Amygdala (tissue), 56 donors: Measurements from ENCODE around the gene TUBB4A.

Experiments used
- DNase-seq, 56 donors: peaks; one replicate each; lab custom pipeline; 2025; lab: John Stamatoyannopoulos, UW

The TUBB4A gene

DNA sequence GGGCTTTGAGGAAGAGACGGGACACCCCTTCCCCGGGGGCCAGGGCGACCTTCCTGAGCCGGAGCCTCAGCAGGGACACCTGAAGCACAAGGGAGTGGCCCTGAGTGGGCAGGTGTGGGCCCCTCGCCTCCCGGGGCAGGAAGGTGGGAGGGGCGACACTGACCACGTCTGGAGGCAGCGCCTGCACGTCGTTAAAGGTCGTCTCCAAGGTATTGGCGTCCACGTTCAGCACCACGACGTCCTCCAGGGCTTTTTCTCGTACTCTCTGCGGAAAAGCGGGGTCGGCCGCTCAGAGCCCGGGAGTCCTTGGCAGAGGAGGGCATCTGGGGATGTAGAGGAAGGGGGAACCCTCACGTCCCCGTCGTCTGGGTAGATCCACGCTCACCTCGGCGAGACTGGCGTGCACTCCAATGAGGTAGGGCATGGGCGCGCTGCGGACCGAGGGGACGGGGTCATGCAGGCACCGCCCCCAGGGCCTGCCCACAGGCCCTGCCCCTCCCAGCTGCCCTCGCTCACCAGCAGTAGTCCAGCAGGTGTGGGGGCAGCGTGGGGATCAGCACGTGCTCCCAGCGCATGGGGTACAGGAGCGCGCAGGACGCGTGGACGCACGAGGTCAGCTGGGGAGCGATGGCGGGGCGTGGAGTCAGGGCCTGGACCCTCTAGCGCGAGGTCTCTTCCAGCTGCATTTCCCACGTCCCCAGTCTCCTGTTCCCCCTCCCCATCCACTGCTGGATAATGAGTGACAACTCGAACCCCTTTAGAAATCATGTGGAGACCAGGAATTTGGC lies 26.6 kb downstream of the TUBB4A start:
- no peak for DNase-seq

DNA sequence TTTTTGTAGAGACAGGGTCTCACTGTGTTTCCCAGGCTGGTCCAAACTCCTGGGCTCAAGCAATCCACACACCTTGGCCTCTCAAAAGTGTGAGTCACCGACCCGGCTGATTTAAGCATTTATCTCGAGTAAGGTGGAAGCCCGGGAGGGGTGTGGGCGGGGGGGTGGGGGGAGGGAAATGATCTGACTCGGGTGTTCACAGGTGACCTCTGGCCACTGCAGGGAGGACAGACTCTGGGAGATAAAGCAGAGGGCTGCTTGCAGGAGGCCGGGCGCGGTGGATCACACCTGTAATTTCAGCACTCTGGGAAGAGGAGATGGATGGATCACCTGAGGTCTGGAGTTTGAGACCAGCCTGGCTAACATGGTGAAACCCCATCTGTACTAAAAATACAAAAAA lies 28.5 kb downstream of the TUBB4A start:
- no peak for DNase-seq

DNA sequence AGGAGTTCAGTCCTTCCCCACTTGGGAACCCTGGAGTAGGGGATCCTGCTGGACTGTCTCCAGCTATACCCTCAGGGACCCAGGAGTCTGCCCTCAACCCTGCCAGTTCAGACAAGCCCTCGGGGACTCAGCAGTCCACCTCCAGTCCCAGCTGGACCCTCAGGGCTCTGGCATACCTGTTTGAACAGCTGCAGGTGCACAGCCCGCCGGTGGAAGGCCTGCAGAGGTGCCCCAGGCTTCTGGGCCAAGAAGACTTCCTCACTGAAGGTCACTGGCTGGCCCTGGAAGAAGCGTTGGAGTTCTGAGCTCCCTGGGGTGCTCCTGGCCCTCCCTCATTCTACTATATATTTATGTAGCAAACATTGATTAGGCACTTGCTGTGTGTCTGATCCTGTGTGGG lies 29.4 kb downstream of the TUBB4A start:
- no peak for DNase-seq

DNA sequence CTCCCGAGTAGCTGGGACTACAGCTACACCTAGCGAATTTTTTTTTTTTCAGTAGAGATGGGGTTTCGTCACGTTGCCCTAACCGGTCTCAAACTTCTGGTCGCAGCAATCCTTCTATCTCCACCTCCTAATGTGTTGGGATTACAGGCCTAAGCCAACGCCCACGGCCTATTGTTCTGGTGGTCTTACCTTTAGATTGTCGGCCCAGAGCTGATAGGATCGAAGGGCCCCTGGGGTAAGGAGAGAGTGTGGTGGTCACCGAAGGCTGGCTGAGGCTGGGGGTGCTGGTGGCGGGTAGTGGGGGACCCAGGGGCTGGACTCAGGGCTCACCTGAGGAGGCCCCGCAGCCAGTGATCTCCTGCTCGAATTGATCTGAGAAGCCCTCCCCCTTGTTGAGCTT lies 31.0 kb downstream of the TUBB4A start:
- no peak for DNase-seq

DNA sequence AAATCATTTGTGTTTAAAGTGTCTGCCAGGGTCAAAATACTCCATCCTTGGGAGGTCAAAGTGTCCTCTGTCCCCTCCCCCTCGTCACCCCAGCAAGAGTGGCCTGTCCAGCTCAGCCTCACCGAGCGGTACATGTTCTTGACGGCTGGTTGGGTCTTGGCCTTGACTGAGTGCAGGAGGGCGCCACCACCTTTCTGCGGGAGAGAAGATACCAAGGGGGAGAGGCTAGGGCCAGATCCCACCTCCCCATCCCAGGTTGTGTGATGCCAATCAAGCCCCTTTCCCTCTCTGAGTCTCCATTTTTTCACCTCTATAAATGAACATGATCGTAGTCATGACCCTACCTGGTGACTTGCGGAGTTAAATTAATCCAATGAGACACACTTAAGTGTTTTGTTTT lies 31.9 kb downstream of the TUBB4A start:
- no peak for DNase-seq

DNA sequence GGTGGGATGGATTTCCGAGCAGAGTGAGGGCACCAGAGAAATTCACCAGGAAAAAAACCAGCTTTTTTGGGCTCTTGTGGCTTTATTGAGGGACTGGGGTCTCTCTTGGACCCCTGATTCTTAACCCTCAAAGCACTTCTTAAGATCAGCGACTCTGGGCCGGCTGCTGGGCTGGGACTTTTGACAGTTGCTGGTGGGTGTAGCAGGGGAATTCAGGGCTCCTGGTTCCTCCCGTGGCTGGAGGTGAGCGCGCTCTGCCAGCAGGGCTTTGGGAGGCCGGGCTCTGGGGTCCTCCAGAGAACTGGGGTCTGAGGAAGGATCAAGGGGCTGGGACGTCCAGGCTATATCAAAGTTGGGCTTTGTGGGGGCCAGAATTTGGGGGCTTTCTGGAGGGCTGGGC lies 34.7 kb downstream of the TUBB4A start:
- no peak for DNase-seq

DNA sequence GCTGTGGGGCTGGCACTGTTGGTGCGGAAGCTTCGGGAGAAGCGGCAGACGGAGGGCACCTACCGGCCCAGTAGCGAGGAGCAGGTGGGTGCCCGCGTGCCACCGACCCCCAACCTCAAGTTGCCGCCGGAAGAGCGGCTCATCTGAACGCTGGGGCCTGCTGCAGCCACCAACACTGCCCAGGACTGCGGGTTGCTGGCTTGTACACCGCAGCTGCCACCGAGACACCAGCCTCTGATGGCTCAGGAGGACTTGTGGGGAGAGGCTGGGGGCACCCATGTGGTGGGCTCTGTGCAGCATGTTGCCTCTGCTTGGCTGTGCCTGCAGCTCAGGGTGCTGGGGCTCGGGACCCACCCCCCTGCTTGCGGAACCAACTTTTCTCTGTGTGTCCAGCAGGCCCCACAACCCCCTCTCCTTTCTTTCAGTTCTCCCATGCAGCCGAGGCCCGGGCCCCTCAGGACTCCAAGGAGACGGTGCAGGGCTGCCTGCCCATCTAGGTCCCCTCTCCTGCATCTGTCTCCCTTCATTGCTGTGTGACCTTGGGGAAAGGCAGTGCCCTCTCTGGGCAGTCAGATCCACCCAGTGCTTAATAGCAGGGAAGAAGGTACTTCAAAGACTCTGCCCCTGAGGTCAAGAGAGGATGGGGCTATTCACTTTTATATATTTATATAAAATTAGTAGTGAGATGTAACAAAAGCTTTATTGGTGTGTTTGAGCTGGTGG lies 35.4 kb downstream of the TUBB4A start:
- DNase-seq = no peak

DNA sequence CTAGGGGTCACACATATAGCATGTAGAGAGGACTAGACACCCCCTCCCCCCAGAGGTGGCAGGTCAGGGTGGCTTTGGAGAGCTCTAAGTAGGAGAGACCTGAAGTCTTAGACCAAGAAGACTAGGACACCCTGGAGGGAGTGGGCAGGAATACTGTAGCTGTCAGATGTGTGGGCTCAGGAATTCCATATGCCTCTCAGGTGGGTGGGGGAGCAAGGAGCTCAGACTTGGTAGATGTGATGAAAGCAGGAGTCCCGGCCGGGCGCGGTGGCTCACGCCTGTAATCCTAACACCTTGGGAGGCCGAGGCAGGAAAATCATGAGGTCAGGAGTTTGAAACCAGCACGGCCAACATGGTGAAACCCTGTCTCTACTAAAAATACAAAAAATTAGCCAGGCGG lies 36.4 kb downstream of the TUBB4A start:
- DNase-seq = no peak

DNA sequence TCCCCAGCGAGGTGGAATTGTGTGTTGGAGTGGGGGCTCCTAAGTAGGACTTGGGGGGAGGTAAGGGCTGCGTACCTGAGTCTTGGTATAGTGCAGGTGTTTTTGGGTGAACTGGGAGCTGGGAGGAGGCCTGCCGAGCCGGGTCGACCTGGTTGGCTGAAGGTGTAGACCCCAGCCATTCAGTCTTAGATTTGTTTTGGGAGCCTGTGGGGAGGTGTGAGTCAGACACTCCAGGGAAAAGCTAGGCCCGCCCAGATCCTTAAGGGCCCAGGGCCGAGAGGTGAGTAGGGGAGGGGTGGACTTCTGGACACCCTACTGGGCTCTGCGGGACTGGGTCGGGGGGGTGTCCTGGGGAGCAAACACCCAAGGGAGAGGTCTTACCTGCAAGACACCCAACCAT lies 37.1 kb downstream of the TUBB4A start:
- DNase-seq = no peak

DNA sequence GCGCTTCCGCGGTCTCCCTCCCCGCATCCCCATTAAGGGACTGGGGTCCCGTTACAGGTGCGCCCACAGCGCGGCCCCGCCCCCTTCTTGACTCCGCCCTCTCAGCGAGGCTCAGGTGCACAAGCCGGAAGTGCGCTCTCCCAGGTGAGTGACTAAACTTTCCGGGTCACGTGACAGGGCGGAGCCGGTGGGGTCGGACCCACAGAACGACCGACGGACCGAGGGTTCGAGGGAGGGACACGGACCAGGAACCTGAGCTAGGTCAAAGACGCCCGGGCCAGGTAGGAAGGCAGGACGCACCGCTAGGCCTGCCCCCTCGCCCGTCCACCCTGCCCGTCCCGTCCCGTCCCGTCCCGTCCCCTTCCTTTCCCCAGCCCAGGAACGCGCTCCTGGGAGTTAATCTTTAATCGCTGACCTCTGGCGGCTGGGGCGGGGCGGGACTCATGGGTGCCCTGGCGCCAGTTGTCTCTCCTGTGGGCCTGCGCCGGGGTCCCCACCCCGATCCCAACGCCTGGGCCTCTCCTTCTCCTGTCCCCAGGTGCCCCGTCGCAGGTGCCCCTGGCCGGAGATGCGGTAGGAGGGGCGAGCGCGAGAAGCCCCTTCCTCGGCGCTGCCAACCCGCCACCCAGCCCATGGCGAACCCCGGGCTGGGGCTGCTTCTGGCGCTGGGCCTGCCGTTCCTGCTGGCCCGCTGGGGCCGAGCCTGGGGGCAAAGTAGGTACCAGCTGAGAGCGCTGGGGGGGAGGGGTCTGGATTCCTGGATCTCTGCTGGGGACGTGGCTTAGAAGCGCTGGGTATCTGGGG lies 37.8 kb downstream of the TUBB4A start, which contains the start of gene CRB3:
CRB3 (plus strand) TSS at position 202 of the 804 bp plus-strand sequence; CDS start at position 633, 431 bp downstream.
- DNase-seq = peak in 2 of 56 donors; percentile 14 to 15

DNA sequence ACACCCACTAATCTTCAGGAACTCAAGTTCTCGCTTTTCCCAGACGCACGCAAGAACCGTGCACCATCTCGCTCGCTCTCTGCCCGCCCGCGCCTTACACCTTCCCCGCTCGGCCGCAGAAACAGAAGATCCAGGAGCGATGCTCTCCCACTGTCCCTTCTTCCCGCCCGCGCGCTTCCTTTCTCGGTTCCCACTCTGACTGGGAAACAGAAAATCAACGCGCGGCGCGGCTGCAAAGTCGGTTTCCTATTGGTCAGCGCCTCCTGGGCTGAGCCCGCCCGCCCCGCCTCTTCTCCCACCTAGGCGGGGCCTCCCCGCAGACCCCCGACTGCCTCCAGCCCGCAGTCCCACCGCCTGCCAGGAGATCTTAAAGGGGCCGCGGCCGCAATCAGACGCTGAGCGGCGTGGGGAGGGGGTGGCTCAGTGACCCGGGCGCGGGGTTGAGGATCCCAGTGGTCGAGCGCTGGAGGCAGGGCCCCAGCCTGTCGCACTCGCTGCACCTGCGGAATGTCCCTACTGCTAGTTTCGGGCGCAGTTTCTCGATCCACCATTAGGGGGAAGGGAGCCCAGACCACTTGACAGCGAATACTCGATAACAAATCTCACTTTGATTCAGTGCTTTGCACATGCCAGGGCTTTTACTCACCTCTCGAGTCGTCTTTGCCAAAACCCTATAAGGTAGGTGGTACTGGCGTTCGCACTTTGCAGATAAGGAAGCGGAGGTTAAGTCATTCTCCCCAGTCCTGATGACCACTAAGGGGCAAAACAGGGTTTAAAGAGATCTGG lies 41.8 kb downstream of the TUBB4A start:
- peak; percentile 73 to 99 (median 96) for DNase-seq

DNA sequence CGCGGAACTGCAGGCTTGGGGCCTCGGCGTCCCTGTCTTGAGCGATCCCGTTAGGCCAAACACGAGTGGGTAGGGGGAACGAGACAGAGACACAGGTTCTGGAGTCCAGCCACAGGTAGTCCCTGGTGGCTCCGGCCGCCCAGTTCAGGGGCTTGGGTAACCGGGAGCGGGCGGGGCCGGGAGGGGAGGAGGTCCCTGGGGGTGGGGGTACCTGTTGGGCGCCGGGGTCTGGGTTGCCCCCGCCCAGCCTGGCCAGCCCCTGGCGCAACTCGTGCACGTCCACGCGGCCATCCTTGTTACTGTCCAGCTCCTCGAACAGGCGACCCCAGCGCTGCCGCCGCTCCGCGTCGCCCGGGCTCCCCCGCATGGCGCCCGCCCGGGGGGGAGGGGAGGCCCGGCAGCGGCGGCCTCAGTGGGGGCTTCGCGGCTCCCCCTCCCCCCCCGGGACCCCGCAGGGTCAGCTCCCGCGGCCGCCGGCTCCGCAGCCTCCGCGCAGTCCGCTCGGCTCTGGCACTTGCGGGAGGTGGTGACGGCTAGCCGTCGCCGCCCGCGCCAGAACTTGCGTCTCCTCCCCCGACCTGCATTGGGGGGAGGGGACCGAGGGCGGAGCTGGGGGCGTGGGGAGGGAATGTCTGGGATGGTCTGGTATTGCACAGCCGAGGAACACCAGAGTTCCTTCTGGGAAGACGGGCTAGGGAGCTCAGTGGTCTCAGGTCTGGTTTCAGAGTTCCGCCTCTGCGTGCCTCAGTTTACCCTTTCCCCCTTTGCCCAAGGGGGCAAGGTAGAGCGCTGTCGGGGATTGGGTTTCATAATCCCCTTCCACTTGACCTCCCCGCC lies 42.6 kb downstream of the TUBB4A start, which contains the start of gene SLC25A23:
SLC25A23 (minus strand) TSS at position 531 of the 837 bp plus-strand sequence; CDS start at position 367, 164 bp downstream.
- DNase-seq = peak in 49 of 56 donors; percentile 15 to 85 (median 70)

DNA sequence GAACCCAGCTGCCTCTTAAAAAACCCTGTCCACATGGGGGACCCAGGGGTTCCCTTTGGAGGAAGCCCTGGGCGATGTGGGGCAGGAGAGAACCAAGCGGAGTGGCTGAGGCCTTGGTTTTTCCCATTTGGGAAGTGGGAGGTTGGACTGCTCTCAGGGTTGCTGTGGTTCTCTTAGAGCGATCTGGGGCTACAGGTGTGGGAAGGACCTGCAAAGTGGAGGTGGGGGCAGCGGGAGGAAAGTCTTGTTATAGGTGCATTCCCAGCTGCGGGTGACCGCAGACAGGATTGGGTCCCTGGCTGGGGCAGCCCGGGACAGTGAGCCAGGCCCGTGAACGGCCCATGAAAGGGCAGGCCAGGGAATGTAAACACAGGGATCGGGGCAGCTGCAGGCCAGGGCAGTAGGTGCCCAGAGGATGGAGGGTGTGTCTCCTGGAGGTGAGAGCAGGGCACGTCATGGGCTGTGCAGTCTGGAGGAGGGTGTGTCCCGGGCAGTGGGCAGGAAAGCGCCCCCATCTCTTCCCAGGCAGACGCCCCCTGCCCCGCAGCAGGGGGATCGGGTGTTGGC lies 43.3 kb downstream of the TUBB4A start:
- DNase-seq = peak in 4 of 56 donors; percentile 4 to 21 (median 7)

DNA sequence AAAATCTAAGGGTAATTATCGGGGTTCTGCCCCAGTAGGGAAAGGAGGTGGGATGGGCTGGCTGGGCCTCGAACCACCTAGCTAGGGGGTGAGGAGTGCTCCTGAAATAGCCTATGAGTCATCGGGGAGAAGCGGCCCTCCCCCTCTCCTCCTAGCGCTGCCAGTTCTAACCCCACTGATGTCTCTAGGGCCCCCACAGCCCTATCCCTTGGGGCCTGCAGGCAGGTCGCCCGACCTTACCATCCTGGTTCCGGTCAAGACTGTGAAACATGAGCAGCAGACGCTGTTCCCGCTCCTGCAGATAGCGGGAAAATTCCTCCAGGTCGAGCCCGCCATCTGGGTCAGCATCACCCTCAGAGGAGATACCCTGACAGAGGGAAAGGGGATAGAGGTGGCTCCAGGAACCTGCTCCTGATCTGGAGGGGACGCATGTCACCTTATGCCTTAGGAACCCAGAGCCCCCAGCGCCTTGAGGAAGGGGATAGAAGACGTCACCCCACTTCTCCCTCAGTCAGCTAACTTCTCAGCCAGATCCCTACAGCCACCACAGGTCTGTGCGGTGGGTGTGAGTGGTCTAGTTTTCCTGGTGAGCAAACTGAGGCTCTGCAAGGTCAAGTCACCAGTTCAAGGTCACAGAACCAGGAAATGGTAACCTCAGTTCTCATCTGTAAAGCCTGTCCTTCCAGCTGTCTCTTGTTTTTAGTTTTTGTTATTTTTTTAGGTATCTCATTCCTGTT lies 44.0 kb downstream of the TUBB4A start:
- peak in 3 of 56 donors; percentile 7 to 19 (median 19) for DNase-seq

DNA sequence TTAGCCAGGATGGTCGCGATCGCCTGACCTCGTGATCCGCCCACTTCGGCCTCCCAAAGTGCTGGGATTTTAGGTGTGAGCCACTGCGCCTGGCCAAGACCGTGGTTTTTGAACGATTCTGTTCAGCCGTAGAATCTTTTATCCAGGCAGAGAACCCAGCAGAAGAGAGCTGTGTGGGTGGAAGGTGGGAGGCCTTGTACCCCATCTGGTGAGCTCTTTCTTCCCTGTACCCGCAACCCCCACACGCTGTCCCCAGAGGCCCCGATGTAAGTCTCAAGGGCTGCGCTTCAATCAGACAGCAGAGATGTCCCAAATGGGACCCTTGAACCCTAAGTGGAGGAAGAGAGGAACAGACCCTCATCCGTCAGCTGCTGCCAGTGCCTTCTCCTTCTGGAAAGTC lies 46.2 kb downstream of the TUBB4A start:
- DNase-seq = no peak

DNA sequence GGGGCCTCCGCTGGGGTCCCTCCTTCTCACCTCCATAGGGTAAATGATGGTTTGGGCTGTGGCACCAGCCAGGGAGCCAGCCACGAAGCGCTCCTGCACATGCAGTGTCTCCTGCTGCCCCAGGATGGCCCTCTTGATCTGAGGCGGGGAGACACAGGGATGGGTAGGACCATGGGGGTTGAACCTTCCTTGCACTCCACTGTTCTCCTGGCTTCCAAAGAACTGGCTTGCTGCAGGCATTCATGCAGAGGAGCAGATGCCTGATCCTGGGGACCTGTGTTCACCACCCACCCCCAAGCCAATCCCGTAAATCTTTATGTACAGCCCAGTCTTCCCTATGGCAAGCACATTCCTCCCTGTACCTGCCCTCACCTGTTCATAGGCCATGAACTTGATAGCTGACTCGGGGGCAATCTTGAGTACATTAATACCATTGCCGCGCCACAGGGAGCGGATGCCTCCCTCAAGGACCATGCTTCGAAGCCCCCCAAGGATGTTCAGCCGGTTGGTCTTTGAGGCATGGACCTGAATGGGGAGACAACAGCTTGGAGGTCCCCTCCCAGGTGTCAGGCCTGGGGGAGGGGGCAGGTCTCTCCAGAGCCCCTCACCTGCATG lies 48.1 kb downstream of the TUBB4A start:
- no peak for DNase-seq

DNA sequence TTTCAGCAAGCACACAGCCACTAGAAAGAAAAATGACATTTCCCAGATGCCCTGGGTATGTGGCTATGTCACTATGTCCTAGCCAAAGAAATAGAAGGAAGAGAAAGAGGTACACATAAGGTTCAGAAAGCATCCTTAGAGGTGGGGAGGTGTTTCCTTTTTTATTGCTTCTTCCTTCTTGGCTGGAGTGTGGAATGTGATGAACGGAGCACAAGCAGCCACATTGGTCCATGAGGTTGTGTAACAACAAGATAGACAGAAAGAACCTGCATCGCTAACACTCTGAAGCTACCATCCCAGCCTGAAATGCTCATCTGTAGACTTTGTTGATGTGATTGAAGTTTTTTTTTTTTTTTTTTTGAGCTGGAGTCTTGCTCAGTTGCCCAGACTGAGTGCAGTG lies 49.2 kb downstream of the TUBB4A start:
- DNase-seq = no peak

DNA sequence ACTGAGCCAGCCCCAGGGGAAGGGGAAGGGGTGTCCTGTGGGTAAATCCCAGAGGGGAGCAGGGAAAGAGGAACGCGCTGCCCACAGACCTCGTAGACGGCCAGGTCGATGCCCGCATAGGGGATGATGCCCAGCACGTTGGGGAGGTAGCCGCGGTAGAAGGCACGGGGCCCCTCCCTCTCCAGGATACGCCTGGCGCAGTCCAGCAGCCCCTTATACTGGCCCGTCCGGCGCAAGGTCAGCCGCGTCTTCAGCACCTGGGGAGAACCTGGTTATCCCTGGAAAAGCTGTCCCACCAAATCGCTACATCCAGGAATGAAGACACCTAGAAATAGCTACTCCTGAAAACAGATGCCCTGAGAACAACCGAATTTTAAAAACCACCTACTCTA lies 49.9 kb downstream of the TUBB4A start:
- no peak for DNase-seq
